ENCODE results near the gene GGA3.
"Not testable (repeated sequence)": the region's sequence is repeated elsewhere in the genome, so short reads cannot be mapped to it uniquely, and the experiment has no call there.

The GGA3 gene

DNA sequence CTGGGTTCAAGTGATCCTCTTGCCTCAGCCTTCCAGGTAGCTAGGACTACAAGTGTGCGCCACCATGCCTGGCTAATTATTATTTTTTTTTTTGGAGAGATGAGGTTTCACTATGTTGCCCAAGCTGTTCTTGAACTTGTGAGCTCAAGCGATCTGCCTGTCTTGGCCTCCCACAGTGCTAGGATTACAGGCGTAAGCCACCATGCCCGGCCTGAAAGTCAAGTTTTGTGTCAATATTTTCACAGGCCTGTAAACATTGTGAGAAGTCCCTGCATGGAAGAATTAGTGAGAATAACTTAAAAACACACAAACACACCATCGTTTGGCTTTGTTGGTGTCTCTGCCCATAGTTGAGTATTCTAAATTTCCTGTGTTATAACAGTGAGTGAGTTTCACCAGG lies 33.7 kb downstream of the GGA3 start:
- peaks cover 66% of the 10 kb centered on the region for H3K36me3 ChIP-seq (ENCODE audit: control insufficient read depth, insufficient read depth, low read length)
- no peak overlapping the region for H3K4me3 ChIP-seq (ENCODE audit: low read depth, low read length)
- H3K9me3 ChIP-seq (ENCODE audit: control insufficient read depth, insufficient read depth, low read length): no peaks in the 10 kb centered on the region
- H3K9ac ChIP-seq (ENCODE audit: low read depth, low read length): no peak overlapping the region
- H3K4me1 ChIP-seq (ENCODE audit: control insufficient read depth, insufficient read depth, low read length): no peaks in the 10 kb centered on the region
- H3K27me3 ChIP-seq (ENCODE audit: control insufficient read depth, insufficient read depth, low read length): no peaks in the 10 kb centered on the region

DNA sequence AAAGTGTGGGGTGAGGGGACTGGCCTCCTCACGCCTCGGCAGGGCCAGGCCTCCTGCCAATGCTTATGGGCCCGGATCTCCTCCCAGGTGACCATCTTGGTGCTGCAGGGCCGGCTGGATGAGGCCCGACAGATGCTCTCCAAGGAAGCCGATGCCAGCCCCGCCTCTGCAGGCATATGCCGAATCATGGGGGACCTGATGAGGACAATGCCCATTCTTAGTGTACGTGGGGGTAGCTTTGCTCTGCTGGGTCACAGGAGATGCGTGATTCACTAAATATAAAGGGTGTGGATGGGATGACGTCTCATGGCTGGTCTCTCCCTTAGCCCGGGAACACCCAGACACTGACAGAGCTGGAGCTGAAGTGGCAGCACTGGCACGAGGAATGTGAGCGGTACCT lies 36.4 kb downstream of the GGA3 start:
- no peaks in the 10 kb centered on the region for H3K9me3 ChIP-seq (ENCODE audit: control insufficient read depth, insufficient read depth, low read length)
- H3K27me3 ChIP-seq (ENCODE audit: control insufficient read depth, insufficient read depth, low read length): no peaks in the 10 kb centered on the region
- no peaks in the 10 kb centered on the region for H3K4me1 ChIP-seq (ENCODE audit: control insufficient read depth, insufficient read depth, low read length)
- peaks cover 52% of the 10 kb centered on the region for H3K36me3 ChIP-seq (ENCODE audit: control insufficient read depth, insufficient read depth, low read length)
- H3K9ac ChIP-seq (ENCODE audit: low read depth, low read length): no peak overlapping the region
- no peak overlapping the region for H3K4me3 ChIP-seq (ENCODE audit: low read depth, low read length)

DNA sequence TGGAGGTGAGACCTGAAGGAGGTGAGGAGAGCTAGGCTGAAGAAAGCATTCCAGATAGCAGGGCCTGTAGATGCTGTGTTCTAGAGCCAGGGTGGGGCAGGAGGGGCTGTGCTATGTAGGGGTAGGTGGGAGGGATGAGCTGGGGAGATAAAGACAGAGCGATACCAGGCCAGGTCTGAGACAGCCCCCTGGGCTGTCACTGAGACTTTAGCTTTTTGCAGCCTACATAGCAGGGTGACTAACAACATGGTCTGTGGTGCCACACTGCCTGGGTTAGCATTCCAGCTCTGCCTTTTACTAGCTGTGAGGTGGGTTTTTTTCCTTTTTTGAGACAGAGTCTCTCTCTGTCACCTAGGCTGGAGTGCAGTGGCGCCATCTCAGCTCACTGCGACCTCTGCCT lies 41.6 kb downstream of the GGA3 start:
- peaks cover 31% of the 10 kb centered on the region for H3K36me3 ChIP-seq (ENCODE audit: control insufficient read depth, insufficient read depth, low read length)

DNA sequence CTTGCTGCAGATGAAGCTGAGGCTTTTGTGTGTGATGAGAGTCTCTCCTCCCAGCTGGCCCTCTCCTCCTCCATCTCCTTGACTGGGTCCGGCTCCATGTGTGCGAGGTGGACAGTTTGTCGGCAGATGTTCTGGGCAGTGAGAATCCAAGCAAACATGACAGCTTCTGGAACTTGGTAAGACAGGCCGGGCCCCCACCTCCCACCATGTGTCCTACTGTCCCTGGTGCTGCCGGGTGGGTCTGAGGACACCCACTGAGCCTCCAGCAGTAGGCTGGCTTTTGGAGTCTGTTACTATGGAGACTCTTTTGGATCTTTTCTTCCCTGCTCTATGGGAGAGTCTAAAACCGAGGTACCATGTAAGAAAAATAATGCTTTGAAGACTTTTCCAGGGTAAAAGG lies 43.3 kb downstream of the GGA3 start:
- H3K36me3 ChIP-seq (ENCODE audit: control insufficient read depth, insufficient read depth, low read length): peaks cover 40% of the 10 kb centered on the region
- H3K9ac ChIP-seq (ENCODE audit: low read depth, low read length): no peak overlapping the region
- no peaks in the 10 kb centered on the region for H3K4me1 ChIP-seq (ENCODE audit: control insufficient read depth, insufficient read depth, low read length)
- no peaks in the 10 kb centered on the region for H3K9me3 ChIP-seq (ENCODE audit: control insufficient read depth, insufficient read depth, low read length)
- no peaks in the 10 kb centered on the region for H3K27me3 ChIP-seq (ENCODE audit: control insufficient read depth, insufficient read depth, low read length)
- no peak overlapping the region for H3K4me3 ChIP-seq (ENCODE audit: low read depth, low read length)

More for the DNA sequence above, 41.6 kb downstream of the GGA3 start:
- Histone ChIP-seq H3K9ac (ENCODE audit: low read depth, low read length) (no peak overlapping the region), H3K27me3 (ENCODE audit: control insufficient read depth, insufficient read depth, low read length) (no peaks in the 10 kb centered on the region), H3K4me3 (ENCODE audit: low read depth, low read length) (no peak overlapping the region), H3K4me1 (ENCODE audit: control insufficient read depth, insufficient read depth, low read length) (no peaks in the 10 kb centered on the region), H3K9me3 (ENCODE audit: control insufficient read depth, insufficient read depth, low read length) (no peaks in the 10 kb centered on the region)

DNA sequence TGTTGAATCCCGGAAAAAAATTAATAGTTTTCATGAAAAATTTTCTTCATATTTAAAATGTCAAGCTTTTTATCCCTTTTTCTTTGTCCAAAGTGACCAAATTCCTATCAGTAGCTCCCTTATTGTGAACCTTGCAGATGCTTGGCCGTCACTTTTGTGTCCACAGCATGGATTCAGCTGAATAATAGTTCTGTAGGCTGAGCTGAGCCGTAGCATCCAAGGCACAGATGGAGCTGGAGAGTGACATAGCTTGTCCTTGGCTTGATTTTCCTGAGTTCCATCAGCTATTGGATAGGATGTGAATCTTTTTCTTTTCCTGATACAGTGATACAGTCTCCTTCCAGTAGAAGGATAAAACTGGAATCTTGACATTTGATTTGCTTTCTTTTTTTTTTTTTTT lies 52.3 kb downstream of the GGA3 start:
- Histone ChIP-seq H3K36me3 (ENCODE audit: control insufficient read depth, insufficient read depth, low read length) (peaks cover 14% of the 10 kb centered on the region), H3K9me3 (ENCODE audit: control insufficient read depth, insufficient read depth, low read length) (no peaks in the 10 kb centered on the region), H3K27me3 (ENCODE audit: control insufficient read depth, insufficient read depth, low read length) (no peaks in the 10 kb centered on the region), H3K4me3 (ENCODE audit: low read depth, low read length) (no peak overlapping the region), H3K4me1 (ENCODE audit: control insufficient read depth, insufficient read depth, low read length) (no peaks in the 10 kb centered on the region), H3K9ac (ENCODE audit: low read depth, low read length) (no peak overlapping the region)

DNA sequence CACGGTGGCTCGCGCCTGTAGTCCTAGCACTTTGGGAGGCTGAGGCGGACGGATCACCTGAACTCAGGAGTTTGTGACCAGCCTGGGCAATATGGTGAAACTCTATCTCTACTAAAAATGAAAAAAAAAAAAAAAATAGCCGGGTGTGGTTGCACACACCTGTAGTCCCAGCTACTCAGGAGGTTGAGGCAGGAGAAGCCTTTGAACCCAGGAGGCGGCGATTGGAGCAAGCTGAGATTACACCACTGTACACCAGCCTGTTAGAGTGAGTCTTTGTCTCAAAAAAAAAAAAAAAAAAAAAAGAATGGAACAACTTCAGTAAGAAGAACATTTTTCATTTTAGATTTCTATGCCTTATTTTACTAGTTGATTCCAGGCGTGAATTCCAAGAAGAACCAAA lies 53.2 kb downstream of the GGA3 start:
- Histone ChIP-seq H3K4me1 (ENCODE audit: control insufficient read depth, insufficient read depth, low read length) (no peaks in the 10 kb centered on the region), H3K9me3 (ENCODE audit: control insufficient read depth, insufficient read depth, low read length) (no peaks in the 10 kb centered on the region), H3K9ac (ENCODE audit: low read depth, low read length) (no peak overlapping the region), H3K36me3 (ENCODE audit: control insufficient read depth, insufficient read depth, low read length) (peaks cover 8% of the 10 kb centered on the region), H3K4me3 (ENCODE audit: low read depth, low read length) (no peak overlapping the region), H3K27me3 (ENCODE audit: control insufficient read depth, insufficient read depth, low read length) (no peaks in the 10 kb centered on the region)

DNA sequence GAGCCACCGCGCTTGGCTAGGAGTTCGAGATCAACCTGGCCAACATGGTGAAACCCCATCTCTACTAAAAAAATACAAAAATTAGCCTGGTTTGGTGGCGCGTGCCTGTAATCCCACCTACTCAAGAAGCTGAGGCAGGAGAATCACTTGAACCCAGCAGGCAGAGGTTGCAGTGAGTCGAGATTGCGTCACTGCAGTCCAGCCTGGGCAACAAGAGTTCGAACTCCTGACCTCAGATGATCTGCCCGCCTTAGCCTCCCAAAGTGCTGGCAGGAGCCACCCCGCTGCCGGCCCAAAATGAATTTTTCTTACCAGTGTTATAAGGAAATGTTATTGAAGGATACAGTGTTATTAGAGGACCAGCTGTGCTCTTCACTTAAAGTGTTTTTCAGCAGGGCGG lies 53.6 kb downstream of the GGA3 start:
- Histone ChIP-seq H3K4me3 (ENCODE audit: low read depth, low read length) (no peak overlapping the region), H3K4me1 (ENCODE audit: control insufficient read depth, insufficient read depth, low read length) (no peaks in the 10 kb centered on the region), H3K9ac (ENCODE audit: low read depth, low read length) (no peak overlapping the region), H3K27me3 (ENCODE audit: control insufficient read depth, insufficient read depth, low read length) (no peaks in the 10 kb centered on the region), H3K36me3 (ENCODE audit: control insufficient read depth, insufficient read depth, low read length) (peaks cover 4% of the 10 kb centered on the region), H3K9me3 (ENCODE audit: control insufficient read depth, insufficient read depth, low read length) (no peaks in the 10 kb centered on the region)

DNA sequence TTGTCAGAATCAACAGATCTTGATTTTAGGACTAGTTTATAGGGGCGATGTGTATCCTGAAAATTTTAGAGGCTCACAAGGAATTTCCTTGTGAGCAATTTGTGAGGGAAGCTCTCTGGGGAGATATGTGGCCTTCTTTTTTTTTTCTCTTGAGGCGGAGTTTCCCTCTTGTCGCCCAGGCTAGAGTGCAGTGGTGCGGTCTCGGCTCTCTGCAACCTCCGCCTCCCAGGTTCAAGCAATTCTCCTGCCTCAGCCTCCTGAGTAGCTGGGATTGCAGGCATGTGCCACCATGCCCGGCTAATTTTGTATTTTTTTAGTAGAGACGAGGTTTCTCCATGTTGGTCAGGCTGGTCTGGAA lies 54.4 kb downstream of the GGA3 start:
- H3K4me3 ChIP-seq (ENCODE audit: low read depth, low read length): peak overlapping the region; percentile 13
- H3K36me3 ChIP-seq (ENCODE audit: control insufficient read depth, insufficient read depth, low read length); H3K4me1 ChIP-seq (ENCODE audit: control insufficient read depth, insufficient read depth, low read length); H3K27me3 ChIP-seq (ENCODE audit: control insufficient read depth, insufficient read depth, low read length); H3K9ac ChIP-seq (ENCODE audit: low read depth, low read length); H3K9me3 ChIP-seq (ENCODE audit: control insufficient read depth, insufficient read depth, low read length): not testable (repeated sequence)

DNA sequence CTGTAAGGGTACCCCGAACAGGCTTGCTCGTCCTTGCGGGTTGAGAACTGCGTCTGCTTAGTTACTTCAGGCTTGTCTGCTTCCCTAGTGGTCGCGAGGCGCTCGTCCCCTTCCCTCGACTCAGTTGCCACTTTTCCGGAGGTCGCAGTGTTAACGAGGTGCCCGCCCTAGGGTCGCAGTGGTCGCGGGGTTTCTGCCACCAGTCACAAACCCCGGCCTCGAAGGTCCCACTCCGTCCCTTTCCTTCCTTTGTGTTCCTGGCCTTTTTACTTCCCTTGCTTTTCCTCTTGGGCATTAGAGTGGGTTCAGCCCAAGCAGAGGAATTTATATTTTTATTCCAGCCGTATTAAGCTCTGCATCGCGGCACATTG lies 55.6 kb downstream of the GGA3 start:
- peak overlapping the region; percentile 84 for H3K4me3 ChIP-seq (ENCODE audit: low read depth, low read length)
- no peaks in the 10 kb centered on the region for H3K9me3 ChIP-seq (ENCODE audit: control insufficient read depth, insufficient read depth, low read length)
- H3K9ac ChIP-seq (ENCODE audit: low read depth, low read length): peak overlapping the region; percentile 99
- H3K27me3 ChIP-seq (ENCODE audit: control insufficient read depth, insufficient read depth, low read length): no peaks in the 10 kb centered on the region
- H3K36me3 ChIP-seq (ENCODE audit: control insufficient read depth, insufficient read depth, low read length): no peaks in the 10 kb centered on the region
- no peaks in the 10 kb centered on the region for H3K4me1 ChIP-seq (ENCODE audit: control insufficient read depth, insufficient read depth, low read length)

DNA sequence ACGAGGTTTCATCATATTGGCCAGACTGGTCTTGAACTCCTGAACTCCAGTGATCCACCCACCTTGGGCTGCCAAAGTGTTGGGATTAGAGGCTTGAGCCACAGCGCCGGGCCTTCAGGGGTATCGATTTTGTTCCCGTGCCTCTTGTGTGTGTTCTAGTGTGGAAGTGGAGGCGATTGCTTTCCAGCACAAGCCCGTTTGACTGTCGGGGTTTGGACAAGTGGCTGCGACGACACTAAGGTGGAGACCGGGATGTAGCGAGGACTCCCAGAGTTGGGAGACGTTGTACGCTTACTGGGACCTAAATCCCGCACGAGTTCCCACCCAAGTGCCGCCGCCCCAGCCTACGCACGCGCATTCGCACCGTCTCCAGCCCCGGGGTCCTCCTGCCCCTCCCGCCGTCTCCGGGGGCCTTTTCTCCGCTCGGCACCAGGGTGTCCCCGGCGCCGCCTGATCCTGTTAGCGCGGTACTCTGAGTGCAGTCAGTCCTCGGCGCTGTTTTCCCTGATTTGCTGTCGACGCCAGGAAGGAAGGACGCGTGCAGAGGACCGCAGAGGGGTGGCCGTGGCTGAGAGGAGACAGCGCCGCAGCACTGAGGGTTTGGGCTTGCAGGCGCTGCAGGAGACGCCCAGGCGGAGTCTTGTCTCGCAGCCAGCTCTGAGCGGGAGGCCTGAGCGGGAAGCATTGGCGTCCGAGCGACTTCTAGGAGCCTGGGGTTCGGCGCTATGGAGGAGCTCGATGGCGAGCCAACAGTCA lies 56.2 kb downstream of the GGA3 start, which contains the start of gene NUP85:
Gene NUP85, plus strand, starts transcription at position 643 of the 756 bp plus-strand sequence. Its CDS starts 83 bp downstream, at position 726.
- H3K4me3 ChIP-seq (ENCODE audit: low read depth, low read length): peak within 1 kb of the TSS; percentile 84
- no peaks in the 10 kb centered on the region for H3K36me3 ChIP-seq (ENCODE audit: control insufficient read depth, insufficient read depth, low read length)
- peak within 1 kb of the TSS; percentile 99 for H3K9ac ChIP-seq (ENCODE audit: low read depth, low read length)
- no peaks in the 10 kb centered on the region for H3K4me1 ChIP-seq (ENCODE audit: control insufficient read depth, insufficient read depth, low read length)
- H3K9me3 ChIP-seq (ENCODE audit: control insufficient read depth, insufficient read depth, low read length): no peaks in the 10 kb centered on the region
- H3K27me3 ChIP-seq (ENCODE audit: control insufficient read depth, insufficient read depth, low read length): no peaks in the 10 kb centered on the region

DNA sequence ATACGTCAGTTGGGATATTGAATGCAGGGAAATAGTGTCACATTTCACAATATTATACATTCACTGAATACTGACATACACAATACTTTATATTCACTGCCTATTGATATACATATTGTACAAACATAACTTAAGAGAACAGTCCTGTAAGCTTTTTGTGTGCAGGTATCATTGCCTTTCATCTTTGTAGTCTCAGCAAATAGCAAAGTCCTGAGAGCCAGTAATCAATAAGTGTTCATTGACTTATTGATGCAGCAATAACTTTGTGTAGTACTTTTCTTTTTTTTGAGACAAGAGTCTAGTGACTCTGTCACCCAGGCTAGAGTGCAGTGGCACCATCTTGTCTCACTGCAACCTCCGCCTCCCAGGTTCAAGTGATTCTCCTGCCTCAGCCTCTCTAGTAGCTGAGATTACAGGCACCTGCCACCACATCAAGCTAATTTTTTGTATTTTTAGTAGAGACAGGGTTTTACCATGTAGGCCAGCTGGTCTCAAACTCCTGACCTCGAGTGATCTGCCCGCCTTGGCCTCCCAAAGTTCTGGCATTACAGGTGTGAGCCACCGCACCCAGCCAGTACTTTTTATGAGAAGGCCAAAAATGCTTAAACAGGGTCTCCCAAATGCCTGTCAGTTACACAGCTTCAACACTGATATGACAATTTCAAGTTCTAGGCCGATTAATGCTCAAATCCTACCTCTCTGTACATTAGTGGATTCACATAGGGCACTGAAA lies 61.4 kb downstream of the GGA3 start:
- Histone ChIP-seq H3K36me3 (ENCODE audit: control insufficient read depth, insufficient read depth, low read length) (no peaks in the 10 kb centered on the region), H3K9ac (ENCODE audit: low read depth, low read length) (no peak overlapping the region), H3K4me3 (ENCODE audit: low read depth, low read length) (no peak overlapping the region), H3K27me3 (ENCODE audit: control insufficient read depth, insufficient read depth, low read length) (no peaks in the 10 kb centered on the region), H3K4me1 (ENCODE audit: control insufficient read depth, insufficient read depth, low read length) (no peaks in the 10 kb centered on the region), H3K9me3 (ENCODE audit: control insufficient read depth, insufficient read depth, low read length) (no peaks in the 10 kb centered on the region)

DNA sequence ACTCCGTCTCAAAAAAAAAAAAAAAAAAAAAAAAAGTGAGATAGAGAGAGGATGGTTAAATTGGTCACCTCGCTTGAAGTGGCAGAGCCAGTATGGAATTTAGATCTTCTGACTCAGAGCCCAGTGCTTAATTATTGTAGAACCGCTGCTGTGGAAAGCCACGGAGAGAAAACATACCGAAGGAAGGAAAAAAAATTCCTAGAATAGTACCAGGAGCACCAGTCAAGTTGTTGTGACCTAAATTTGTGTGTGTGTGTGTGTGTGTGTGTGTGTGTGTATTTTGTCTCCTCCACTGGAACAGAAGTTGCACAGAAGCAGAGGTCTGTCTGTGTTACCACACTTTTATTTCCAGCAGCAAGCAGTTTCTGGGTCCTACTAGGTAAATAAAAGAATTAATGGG lies 66.5 kb downstream of the GGA3 start:
- Histone ChIP-seq H3K27me3 (ENCODE audit: control insufficient read depth, insufficient read depth, low read length) (no peaks in the 10 kb centered on the region), H3K9ac (ENCODE audit: low read depth, low read length) (no peak overlapping the region)

More for the DNA sequence above, 66.5 kb downstream of the GGA3 start:
- no peaks in the 10 kb centered on the region for H3K4me1 ChIP-seq (ENCODE audit: control insufficient read depth, insufficient read depth, low read length)
- H3K4me3 ChIP-seq (ENCODE audit: low read depth, low read length): no peak overlapping the region
- no peaks in the 10 kb centered on the region for H3K9me3 ChIP-seq (ENCODE audit: control insufficient read depth, insufficient read depth, low read length)
- no peaks in the 10 kb centered on the region for H3K36me3 ChIP-seq (ENCODE audit: control insufficient read depth, insufficient read depth, low read length)

Data from iPS-15b (cell line).